B cell (primary cell): Measurements from ENCODE around the gene STEAP1B.
"Not testable (repeated sequence)": the region's sequence is repeated elsewhere in the genome, so short reads cannot be mapped to it uniquely, and the experiment has no call there.

Experiments used
- CTCF ChIP-seq: fragments of 200-600 bp; IDR thresholded peaks from one replicate; pipeline ENCODE4 v1.8.0; 2022; ENCODE audit warnings: antibody characterized with exemption, mild to moderate bottlenecking
- EZH2 ChIP-seq: IDR thresholded peaks from 2 replicates; pipeline ENCODE4 v1.6.1; 2012; ENCODE audit warnings: borderline replicate concordance, low read depth, mild to moderate bottlenecking, moderate library complexity, low read length; ENCODE audit not compliant: insufficient read depth, poor library complexity, severe bottlenecking

- not testable (repeated sequence) for TF ChIP-seq CTCF, EZH2
These were observed 2.1 kb upstream of the STEAP1B start for GRCh38 chr7:22502104-22502503.
